GM12878 (cell line): ENCODE results near the gene HEATR3. TPM values are rescaled to one million over a fixed set of nuclear protein-coding genes. Genes with fewer than 3 reads are reported as not detected.

ENCODE experiments used
- ATAC-seq: fragments of 200-7000 bp; cut with Tn5 transposase; 3 replicates; pipeline ENCODE4 v1.9.1; 2020; ENCODE audit warnings: mild to moderate bottlenecking, moderate library complexity
- BruUV-seq: library from RNA; stranded (reverse); fragments of 400-500 nt; replicated peaks from 2 replicates; lab custom pipeline; 2021; lab: Mats Ljungman, UMichigan
- CTCF ChIA-PET: fragments of 300-600 bp; sonication (Branson Sonifier 250); formaldehyde crosslinking; extraction: SDS; loops from one replicate; lab custom pipeline; 2021; ENCODE audit warnings: inconsistent platforms; lab: Yijun Ruan, JAX
- POLR2A ChIA-PET: fragments of 350-600 bp; formaldehyde crosslinking; extraction: SDS; loops from one replicate; lab custom pipeline; 2021; ENCODE audit warnings: inconsistent platforms; lab: Charles Lee
- RAD21 ChIA-PET: fragments of 300-600 bp; sonication (Branson Sonifier 250); formaldehyde crosslinking; loops from one replicate; lab custom pipeline; 2023; ENCODE audit warnings: antibody characterized with exemption; ENCODE audit not compliant: unreplicated experiment; lab: Charles Lee
- SMC1A ChIA-PET: fragments of 300-600 bp; sonication (Branson Sonifier 250); formaldehyde crosslinking; loops from one replicate; lab custom pipeline; 2023; ENCODE audit not compliant: unreplicated experiment, uncharacterized antibody; lab: Charles Lee
- DNase-seq: peaks from one replicate; pipeline ENCODE4 v3.0.0-alpha.2; 2011; ENCODE audit warnings: low read depth, low spot score
- FAIRE-seq: peaks from 3 replicates; lab custom pipeline; 2011; peaks lifted over from hg19 to GRCh38; lab: Jason Lieb, UNC
- H2AFZ ChIP-seq: 2 replicates; pipeline ENCODE4 v1.6.0; 2011; ENCODE audit warnings: low read depth, low read length, control low read depth; ENCODE audit not compliant: control insufficient read depth
- H3K27ac ChIP-seq: 2 replicates; pipeline ENCODE4 v1.5.1; 2011; ENCODE audit warnings: control low read depth; ENCODE audit not compliant: control insufficient read depth, insufficient read depth
- H3K27me3 ChIP-seq, 2 experiments: replicated peaks in 1 of 2; 2 replicates each; pipeline versions ENCODE4 v1.6.0 to v1.6.1; 2011; ENCODE audit warnings: low read length in 1 of 2; ENCODE audit not compliant: control insufficient read depth in 2 of 2, insufficient read depth in 2 of 2
- H3K36me3 ChIP-seq, 2 experiments: 2 replicates each; pipeline ENCODE4 v1.5.1; 2011; ENCODE audit warnings: low read length in 1 of 2; ENCODE audit not compliant: control insufficient read depth in 2 of 2, insufficient read depth in 2 of 2
- H3K4me1 ChIP-seq: 2 replicates; pipeline ENCODE4 v1.6.1; 2011; ENCODE audit warnings: mild to moderate bottlenecking, low read length, moderate library complexity, mixed read lengths; ENCODE audit not compliant: control insufficient read depth, insufficient read depth
- H3K4me2 ChIP-seq: 2 replicates; pipeline ENCODE4 v1.6.0; 2011; ENCODE audit warnings: control low read depth; ENCODE audit not compliant: control insufficient read depth, insufficient read depth
- H3K4me3 ChIP-seq: fragments of 200-600 bp; sonication (generic); 2 replicates; pipeline ENCODE4 v1.5.1; 2016
- H3K79me2 ChIP-seq: 2 replicates; pipeline ENCODE4 v1.6.0; 2011; ENCODE audit warnings: low read length; ENCODE audit not compliant: control insufficient read depth, insufficient read depth
- H3K9ac ChIP-seq: 2 replicates; pipeline ENCODE4 v1.8.0; 2011; ENCODE audit warnings: low read length, control low read depth, mixed read lengths; ENCODE audit not compliant: control insufficient read depth, insufficient read depth
- H3K9me3 ChIP-seq: replicated peaks from 3 replicates; pipeline ENCODE4 v1.5.1; 2011; ENCODE audit warnings: mild to moderate bottlenecking, low read length; ENCODE audit not compliant: control insufficient read depth, insufficient read depth
- H4K20me1 ChIP-seq: 2 replicates; pipeline ENCODE4 v1.6.0; 2011; ENCODE audit not compliant: control insufficient read depth, insufficient read depth
- BMI1 ChIP-seq: fragments of 450-650 bp; IDR thresholded peaks from 2 replicates; pipeline ENCODE4 v1.6.1; 2016; ENCODE audit warnings: mild to moderate bottlenecking, moderate library complexity, borderline replicate concordance
- CHD2 ChIP-seq: IDR thresholded peaks from 2 replicates; pipeline ENCODE4 v1.6.1; 2011; ENCODE audit warnings: low read depth, low read length, improper control_type of control experiment, borderline replicate concordance
- EP300 ChIP-seq, 2 experiments: fragments of 150-350 bp in 1 of 2; IDR thresholded peaks; 2 replicates each; pipeline ENCODE4 v1.6.1; 2011 to 2012; ENCODE audit warnings: low read depth in 2 of 2, low read length in 2 of 2, borderline replicate concordance in 1 of 2, improper control_type of control experiment in 1 of 2, inconsistent platforms in 1 of 2; ENCODE audit not compliant: control insufficient read depth in 1 of 2
- GATAD2B ChIP-seq: fragments of 450-650 bp; conservative IDR thresholded peaks from 2 replicates; pipeline ENCODE4 v1.6.1; 2017; ENCODE audit warnings: low read depth, mild to moderate bottlenecking, moderate library complexity
- MEF2A ChIP-seq: IDR thresholded peaks from 2 replicates; pipeline ENCODE4 v1.6.1; 2011; ENCODE audit warnings: low read depth, mild to moderate bottlenecking, low read length, moderate library complexity; ENCODE audit not compliant: insufficient read depth
- MTA2 ChIP-seq: fragments of 450-650 bp; IDR thresholded peaks from 2 replicates; pipeline ENCODE4 v1.6.1; 2016; ENCODE audit warnings: low read depth, mild to moderate bottlenecking, moderate library complexity
- NBN ChIP-seq: fragments of 450-650 bp; IDR thresholded peaks from 2 replicates; pipeline ENCODE4 v1.6.1; 2016
- NFIC ChIP-seq: IDR thresholded peaks from 2 replicates; pipeline ENCODE4 v1.6.1; 2012; ENCODE audit warnings: low read depth, mild to moderate bottlenecking, inconsistent platforms, low read length, moderate library complexity
- SREBF2 ChIP-seq: IDR thresholded peaks from 2 replicates; pipeline ENCODE4 v1.6.1; 2012; ENCODE audit warnings: mild to moderate bottlenecking, low read length
- SRF ChIP-seq, 2 experiments: IDR thresholded peaks; 2 replicates each; pipeline ENCODE4 v1.6.1; 2011; ENCODE audit warnings: low read depth in 2 of 2, low read length in 2 of 2, mild to moderate bottlenecking in 1 of 2, moderate library complexity in 1 of 2
- TBL1XR1 ChIP-seq: IDR thresholded peaks from 2 replicates; pipeline ENCODE4 v1.6.1; 2012; ENCODE audit warnings: low read depth, low read length, improper control_type of control experiment
- ZZZ3 ChIP-seq: IDR thresholded peaks from 2 replicates; pipeline ENCODE4 v1.6.1; 2011; ENCODE audit warnings: low read depth; ENCODE audit not compliant: control insufficient read depth, insufficient read length
- WGBS: methylation state at CpG from one replicate; pipeline ENCODE4 v1.1.6; 2016; ENCODE audit warnings: low lambda C conversion rate; ENCODE audit not compliant: insufficient replicate concordance, insufficient coverage; ENCODE audit errors: missing lambda C conversion rate; 5-methylcytosine and 5-hydroxymethylcytosine counted together
- in situ Hi-C: fragments of 300-500 bp; cut with MboI; formaldehyde crosslinking; loops from 9 replicates; pipeline ENCODE4 v1.14.3; 2018; ENCODE audit warnings: mixed read lengths
- intact Hi-C: fragments of 100-400 bp; cut with micrococcal nuclease; formaldehyde crosslinking; loops from one replicate; pipeline ENCODE4 v1.14.2; 2022; ENCODE audit not compliant: unreplicated experiment
- polyA plus RNA-seq, 11 experiments: library from polyadenylated mRNA; depleted of rRNA in 4 of 11; unstranded in 6 of 11; stranded (reverse) in 5 of 11; fragments of >200 nt; fragmentation: Nextera tagmentation in 4 of 11; fragmentation: Illumina TruSeq in 1 of 11; extraction: Ambion mirVana in 4 of 11; extraction: Trizol in 1 of 11; gene quantifications; 1 replicate in 1 of 11; 2 replicates in 10 of 11; pipeline versions ENCODE4 v1.2.1 to v1.2.3, GENCODE V29; 2011 to 2016; ENCODE audit warnings: inconsistent platforms in 2 of 11, missing spikeins in 2 of 11, low read depth in 1 of 11
- total RNA-seq, 4 experiments: library from RNA; depleted of rRNA in 3 of 4; stranded (reverse); fragments of >200 nt in 3 of 4; fragmentation: Illumina TruSeq in 1 of 4; extraction: Trizol in 1 of 4; gene quantifications; 2 replicates each; pipeline versions ENCODE4 v1.2.1 to v1.2.3, GENCODE V29; 2013 to 2021
- TF ChIP-seq, protein P1 (sequence below): IDR thresholded peaks from 2 replicates; pipeline ENCODE4 v1.6.1; 2012; ENCODE audit warnings: low read depth, low read length, improper control_type of control experiment
- TF ChIP-seq, protein P2 (sequence below): fragments of 450-650 bp; formaldehyde crosslinking; IDR thresholded peaks from 2 replicates; pipeline ENCODE4 v1.5.0; 2022; ENCODE audit warnings: mild to moderate bottlenecking, missing genetic modification characterization
- TF ChIP-seq, protein P3 (sequence below): fragments of 450-650 bp; IDR thresholded peaks from 2 replicates; pipeline ENCODE4 v1.6.1; 2017; ENCODE audit warnings: low read depth, mild to moderate bottlenecking, moderate library complexity
- TF ChIP-seq, protein P4 (sequence below): IDR thresholded peaks from 2 replicates; pipeline ENCODE4 v1.6.1; 2012; ENCODE audit warnings: low read length, inconsistent platforms

HEATR3 gene
- total and polyA plus RNA-seq, 10 of the 15 experiments (the other 5 are each of a cell fraction or from before 2014, with no cell fraction given), result 1.5 to 30.0 (median 17.7) TPM

DNA sequence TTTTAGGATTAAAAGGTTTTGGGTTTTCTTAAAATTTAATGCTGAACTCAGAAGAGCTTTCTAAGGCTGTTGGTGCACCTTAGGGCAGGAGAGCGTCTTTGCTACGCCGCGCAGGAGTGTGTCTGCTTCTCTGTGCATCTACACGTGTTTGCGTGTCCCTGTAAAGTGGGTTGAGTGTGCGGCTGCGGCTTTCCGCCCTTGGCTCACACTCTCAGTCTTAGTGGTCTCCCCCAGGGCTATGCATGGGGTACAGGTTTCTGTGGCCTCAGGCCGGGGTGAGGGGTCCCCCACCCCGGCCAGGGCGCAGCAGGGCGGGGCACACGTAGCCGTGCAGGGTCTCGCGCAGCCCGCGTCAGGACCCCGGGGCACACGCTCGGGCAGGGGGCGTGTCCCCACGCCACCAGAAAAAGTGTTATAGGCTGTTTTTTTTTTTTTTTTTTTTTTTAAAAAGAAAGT is 86.6 kb downstream of the HEATR3 start:
- intact Hi-C loops (loop anchor here (1.0 to 10.0 kb wide), 5 partner anchors 32 to 592 kb away; partner anchors contain the start of genes CNEP1R1 and CYLD), in situ Hi-C loops (no loop called here)
- ATAC-seq, result peak; percentile 79
- ChIA-PET POLR2A (interaction anchor here (1.0 to 3.2 kb wide), 5 partner anchors 14 to 126 kb away, joined by 3 to 18 read pairs (median 3); no protein-coding TSS in a partner anchor), SMC1A (interaction anchor here (0.5 to 3.1 kb wide), 13 partner anchors 10 to 127 kb away, joined by 3 to 17 read pairs (median 4); partner anchors contain the start of gene CNEP1R1), RAD21 (interaction anchor here (0.8 to 1.5 kb wide), 5 partner anchors 31 to 127 kb away, joined by 3 to 11 read pairs (median 3); partner anchors contain the start of gene CNEP1R1), CTCF (interaction anchor here (1.0 to 2.4 kb wide), 8 partner anchors 10 to 128 kb away, joined by 3 to 14 read pairs (median 6); partner anchors contain the start of genes CNEP1R1 and HEATR3)
- H3K4me3 ChIP-seq, result peak overlapping the region; percentile 64
- peaks cover 38% of the 10 kb centered on the region for H3K79me2 ChIP-seq
- peak overlapping the region; percentile 79 for H3K9ac ChIP-seq
- peak overlapping the region; percentile 62 for H3K4me2 ChIP-seq
- peak overlapping the region; percentile 93 for H2AFZ ChIP-seq
- no peaks in the 10 kb centered on the region for H3K27me3 ChIP-seq
- peaks cover 7% of the 10 kb centered on the region; the same call in 1 of the 2 replicates for H4K20me1 ChIP-seq
- peaks cover 6% of the 10 kb centered on the region for H3K4me1 ChIP-seq
- 2% methylated on average over 24 of the region's 24 CpGs for WGBS
- DNase-seq, result peak; percentile 68
- no peaks in the 10 kb centered on the region for H3K36me3 ChIP-seq
- H3K9me3 ChIP-seq, result no peaks in the 10 kb centered on the region
- BruUV-seq, result no TSS peak
- peak overlapping the region; percentile 96 for H3K27ac ChIP-seq
- FAIRE-seq, result peak; percentile 85
- TF ChIP-seq GATAD2B, result peak; percentile 10; the same call in 1 of the 2 replicates
- TF ChIP-seq MTA2, result peak; percentile 28; the same call in 1 of the 2 replicates
- TF ChIP-seq, protein P1, sequence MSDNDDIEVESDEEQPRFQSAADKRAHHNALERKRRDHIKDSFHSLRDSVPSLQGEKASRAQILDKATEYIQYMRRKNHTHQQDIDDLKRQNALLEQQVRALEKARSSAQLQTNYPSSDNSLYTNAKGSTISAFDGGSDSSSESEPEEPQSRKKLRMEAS, result peak; percentile 62; the same call in 1 of the 2 replicates
- TF ChIP-seq, protein P2, sequence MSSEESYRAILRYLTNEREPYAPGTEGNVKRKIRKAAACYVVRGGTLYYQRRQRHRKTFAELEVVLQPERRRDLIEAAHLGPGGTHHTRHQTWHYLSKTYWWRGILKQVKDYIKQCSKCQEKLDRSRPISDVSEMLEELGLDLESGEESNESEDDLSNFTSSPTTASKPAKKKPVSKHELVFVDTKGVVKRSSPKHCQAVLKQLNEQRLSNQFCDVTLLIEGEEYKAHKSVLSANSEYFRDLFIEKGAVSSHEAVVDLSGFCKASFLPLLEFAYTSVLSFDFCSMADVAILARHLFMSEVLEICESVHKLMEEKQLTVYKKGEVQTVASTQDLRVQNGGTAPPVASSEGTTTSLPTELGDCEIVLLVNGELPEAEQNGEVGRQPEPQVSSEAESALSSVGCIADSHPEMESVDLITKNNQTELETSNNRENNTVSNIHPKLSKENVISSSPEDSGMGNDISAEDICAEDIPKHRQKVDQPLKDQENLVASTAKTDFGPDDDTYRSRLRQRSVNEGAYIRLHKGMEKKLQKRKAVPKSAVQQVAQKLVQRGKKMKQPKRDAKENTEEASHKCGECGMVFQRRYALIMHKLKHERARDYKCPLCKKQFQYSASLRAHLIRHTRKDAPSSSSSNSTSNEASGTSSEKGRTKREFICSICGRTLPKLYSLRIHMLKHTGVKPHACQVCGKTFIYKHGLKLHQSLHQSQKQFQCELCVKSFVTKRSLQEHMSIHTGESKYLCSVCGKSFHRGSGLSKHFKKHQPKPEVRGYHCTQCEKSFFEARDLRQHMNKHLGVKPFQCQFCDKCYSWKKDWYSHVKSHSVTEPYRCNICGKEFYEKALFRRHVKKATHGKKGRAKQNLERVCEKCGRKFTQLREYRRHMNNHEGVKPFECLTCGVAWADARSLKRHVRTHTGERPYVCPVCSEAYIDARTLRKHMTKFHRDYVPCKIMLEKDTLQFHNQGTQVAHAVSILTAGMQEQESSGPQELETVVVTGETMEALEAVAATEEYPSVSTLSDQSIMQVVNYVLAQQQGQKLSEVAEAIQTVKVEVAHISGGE (CRISPR knock-in tag), result no peak
- TF ChIP-seq NFIC, result peak; percentile 90
- no peak for TF ChIP-seq BMI1
- peak; percentile 67; the same call in 1 of the 2 replicates for TF ChIP-seq NBN
- TF ChIP-seq CHD2, result peak; percentile 27; the same call in 1 of the 2 replicates
- TF ChIP-seq, protein P3, sequence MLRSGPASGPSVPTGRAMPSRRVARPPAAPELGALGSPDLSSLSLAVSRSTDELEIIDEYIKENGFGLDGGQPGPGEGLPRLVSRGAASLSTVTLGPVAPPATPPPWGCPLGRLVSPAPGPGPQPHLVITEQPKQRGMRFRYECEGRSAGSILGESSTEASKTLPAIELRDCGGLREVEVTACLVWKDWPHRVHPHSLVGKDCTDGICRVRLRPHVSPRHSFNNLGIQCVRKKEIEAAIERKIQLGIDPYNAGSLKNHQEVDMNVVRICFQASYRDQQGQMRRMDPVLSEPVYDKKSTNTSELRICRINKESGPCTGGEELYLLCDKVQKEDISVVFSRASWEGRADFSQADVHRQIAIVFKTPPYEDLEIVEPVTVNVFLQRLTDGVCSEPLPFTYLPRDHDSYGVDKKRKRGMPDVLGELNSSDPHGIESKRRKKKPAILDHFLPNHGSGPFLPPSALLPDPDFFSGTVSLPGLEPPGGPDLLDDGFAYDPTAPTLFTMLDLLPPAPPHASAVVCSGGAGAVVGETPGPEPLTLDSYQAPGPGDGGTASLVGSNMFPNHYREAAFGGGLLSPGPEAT, result peak; percentile 48; the same call in 1 of the 2 replicates
- TF ChIP-seq EP300 (IDR thresholded peaks at IDR 0.05; ENCODE audit: borderline replicate concordance in 1 of 2, control insufficient read depth in 1 of 2, low read depth in 2 of 2, low read length in 2 of 2), result peak; percentile 73 to 77
- peak; percentile 71; the same call in 1 of the 2 replicates for TF ChIP-seq MEF2A
- TF ChIP-seq ZZZ3, result no peak
- TF ChIP-seq SRF (IDR thresholded peaks at IDR 0.05; ENCODE audit: low read depth in 2 of 2, low read length in 2 of 2), result no peak
- peak; percentile 45; the same call in 1 of the 2 replicates for TF ChIP-seq TBL1XR1
- TF ChIP-seq, protein P4, sequence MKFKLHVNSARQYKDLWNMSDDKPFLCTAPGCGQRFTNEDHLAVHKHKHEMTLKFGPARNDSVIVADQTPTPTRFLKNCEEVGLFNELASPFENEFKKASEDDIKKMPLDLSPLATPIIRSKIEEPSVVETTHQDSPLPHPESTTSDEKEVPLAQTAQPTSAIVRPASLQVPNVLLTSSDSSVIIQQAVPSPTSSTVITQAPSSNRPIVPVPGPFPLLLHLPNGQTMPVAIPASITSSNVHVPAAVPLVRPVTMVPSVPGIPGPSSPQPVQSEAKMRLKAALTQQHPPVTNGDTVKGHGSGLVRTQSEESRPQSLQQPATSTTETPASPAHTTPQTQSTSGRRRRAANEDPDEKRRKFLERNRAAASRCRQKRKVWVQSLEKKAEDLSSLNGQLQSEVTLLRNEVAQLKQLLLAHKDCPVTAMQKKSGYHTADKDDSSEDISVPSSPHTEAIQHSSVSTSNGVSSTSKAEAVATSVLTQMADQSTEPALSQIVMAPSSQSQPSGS, result 0 out of 2 replicates have a peak, but pooled peaks have one; percentile 69
- TF ChIP-seq SREBF2, result no peak
